B cell (primary cell): Measurements from ENCODE around the gene MPC2.

ENCODE experiments used
- EZH2 ChIP-seq: IDR thresholded peaks from 2 replicates; pipeline ENCODE4 v1.6.1; 2012; ENCODE audit warnings: borderline replicate concordance, low read depth, mild to moderate bottlenecking, moderate library complexity, low read length; ENCODE audit not compliant: insufficient read depth, poor library complexity, severe bottlenecking
- TF ChIP-seq, protein P1 (sequence below): fragments of 200-600 bp; IDR thresholded peaks from one replicate; pipeline ENCODE4 v1.8.0; 2022; ENCODE audit warnings: antibody characterized with exemption, mild to moderate bottlenecking

DNA sequence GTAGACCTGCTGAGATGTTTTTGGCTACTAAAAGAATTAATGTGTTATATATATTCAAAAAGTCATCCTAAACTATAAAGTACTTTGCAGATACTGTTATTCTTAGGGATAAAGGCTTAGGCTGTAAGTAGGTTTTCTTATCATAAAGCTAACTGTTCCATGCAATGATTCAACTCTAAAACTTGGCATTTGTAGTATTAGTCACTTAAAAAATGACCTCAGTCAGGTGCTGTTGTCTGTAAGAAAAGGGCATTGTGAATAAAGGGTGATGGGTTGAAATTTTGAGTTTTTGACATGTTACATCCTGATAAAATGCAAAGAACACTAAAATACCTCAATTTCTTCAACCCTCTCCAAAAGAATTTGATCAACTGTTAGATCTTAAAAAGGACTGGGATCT lies 55.8 kb downstream of the MPC2 start:
- TF ChIP-seq, protein P1, sequence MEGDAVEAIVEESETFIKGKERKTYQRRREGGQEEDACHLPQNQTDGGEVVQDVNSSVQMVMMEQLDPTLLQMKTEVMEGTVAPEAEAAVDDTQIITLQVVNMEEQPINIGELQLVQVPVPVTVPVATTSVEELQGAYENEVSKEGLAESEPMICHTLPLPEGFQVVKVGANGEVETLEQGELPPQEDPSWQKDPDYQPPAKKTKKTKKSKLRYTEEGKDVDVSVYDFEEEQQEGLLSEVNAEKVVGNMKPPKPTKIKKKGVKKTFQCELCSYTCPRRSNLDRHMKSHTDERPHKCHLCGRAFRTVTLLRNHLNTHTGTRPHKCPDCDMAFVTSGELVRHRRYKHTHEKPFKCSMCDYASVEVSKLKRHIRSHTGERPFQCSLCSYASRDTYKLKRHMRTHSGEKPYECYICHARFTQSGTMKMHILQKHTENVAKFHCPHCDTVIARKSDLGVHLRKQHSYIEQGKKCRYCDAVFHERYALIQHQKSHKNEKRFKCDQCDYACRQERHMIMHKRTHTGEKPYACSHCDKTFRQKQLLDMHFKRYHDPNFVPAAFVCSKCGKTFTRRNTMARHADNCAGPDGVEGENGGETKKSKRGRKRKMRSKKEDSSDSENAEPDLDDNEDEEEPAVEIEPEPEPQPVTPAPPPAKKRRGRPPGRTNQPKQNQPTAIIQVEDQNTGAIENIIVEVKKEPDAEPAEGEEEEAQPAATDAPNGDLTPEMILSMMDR = no peak
- no peak for TF ChIP-seq EZH2
